NCI-H2171 treated with DMSO at 0.1 percent for 48 hours (cell line): ENCODE data around the gene COX5B.
"Not testable (repeated sequence)": the region's sequence is repeated elsewhere in the genome, so short reads cannot be mapped to it uniquely, and the experiment has no call there.

Experiments used
- DNase-seq: peaks from one replicate; lab custom pipeline; 2025; lab: John Stamatoyannopoulos, UW

COX5B gene, protein sequence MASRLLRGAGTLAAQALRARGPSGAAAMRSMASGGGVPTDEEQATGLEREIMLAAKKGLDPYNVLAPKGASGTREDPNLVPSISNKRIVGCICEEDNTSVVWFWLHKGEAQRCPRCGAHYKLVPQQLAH

DNA sequence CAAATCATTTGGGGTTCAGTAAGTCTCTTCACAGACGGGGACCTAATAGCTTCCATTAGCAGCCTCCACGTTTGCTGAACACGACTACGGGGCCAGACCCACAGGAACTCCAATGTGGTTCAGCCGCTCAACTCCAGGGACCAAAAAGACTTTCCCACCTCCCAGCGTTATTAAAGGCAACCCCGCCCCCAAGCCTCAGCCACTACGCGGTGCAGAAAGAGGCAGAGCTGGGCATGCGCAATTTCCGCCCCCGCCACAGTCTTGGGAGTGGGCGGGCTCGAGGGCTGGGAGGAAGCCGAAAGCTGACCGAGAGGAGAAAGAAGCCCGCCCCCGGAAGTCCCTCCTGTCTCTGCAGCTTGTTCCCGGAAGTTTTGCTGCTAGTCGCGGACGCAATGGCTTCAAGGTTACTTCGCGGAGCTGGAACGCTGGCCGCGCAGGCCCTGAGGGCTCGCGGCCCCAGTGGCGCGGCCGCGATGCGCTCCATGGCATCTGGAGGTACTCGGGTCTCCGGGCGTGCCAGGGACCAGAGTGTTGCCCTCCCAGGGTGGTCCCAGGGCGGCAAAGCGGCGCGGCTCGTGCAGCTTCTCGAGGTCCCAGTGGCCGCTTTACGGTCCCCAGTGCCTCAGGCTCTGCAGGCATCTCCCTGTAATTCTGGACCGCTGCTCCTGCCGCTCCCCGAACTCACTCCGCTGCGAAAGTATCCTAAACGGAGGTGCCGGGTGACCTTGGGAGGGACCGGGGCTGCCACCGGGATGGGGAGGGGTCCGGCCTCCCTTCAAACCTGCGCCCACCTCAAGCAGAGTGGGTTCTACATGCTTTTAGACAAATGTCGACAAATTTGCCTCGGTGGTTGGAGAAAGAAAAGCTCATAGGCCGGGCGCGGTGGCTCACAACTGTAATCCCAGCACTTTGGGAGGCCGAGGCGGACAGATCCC is at the start of gene COX5B:
COX5B (plus strand) TSS at position 368 of the 935 bp plus-strand sequence; CDS start at position 393, 25 bp downstream.
- peak; percentile 96 for DNase-seq

DNA sequence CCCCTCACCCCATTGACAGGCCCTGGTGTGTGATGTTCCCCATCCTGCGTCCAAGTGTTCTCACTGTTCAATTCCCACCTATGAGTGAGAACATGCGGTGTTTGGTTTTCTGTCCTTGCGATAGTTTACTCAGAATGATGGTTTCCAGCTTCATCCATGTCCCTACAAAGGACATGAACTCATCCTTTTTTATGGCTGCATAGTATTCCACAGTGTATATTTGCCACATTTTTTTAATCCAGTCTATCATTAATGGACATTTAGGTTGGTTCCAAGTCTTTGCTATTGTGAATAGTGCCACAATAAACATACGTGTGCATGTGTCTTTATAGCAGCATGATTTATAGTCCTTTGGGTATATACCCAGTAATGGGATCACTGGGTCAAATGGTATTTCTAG is 49.7 kb upstream of the COX5B start:
- not testable (repeated sequence) for DNase-seq

DNA sequence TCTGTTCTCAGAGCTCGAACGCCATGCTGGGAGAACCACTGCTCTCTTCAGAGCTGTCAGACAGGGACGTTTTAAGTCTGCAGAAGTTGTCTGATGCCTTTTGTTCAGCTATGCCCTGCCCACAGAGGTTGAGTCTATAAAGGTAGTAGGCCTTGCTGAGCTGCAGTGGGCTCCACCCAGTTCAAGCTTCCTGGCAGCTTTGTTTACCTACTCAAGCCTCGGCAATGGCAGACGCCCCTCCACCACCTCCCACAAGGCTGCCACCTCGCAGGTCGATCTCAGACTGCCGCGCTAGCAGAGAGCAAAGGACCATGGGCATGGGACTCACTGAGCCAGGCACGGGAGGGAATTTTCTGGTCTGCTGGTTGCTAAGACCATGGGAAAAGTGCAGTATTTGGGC is 44.3 kb upstream of the COX5B start:
- not testable (repeated sequence) for DNase-seq

DNA sequence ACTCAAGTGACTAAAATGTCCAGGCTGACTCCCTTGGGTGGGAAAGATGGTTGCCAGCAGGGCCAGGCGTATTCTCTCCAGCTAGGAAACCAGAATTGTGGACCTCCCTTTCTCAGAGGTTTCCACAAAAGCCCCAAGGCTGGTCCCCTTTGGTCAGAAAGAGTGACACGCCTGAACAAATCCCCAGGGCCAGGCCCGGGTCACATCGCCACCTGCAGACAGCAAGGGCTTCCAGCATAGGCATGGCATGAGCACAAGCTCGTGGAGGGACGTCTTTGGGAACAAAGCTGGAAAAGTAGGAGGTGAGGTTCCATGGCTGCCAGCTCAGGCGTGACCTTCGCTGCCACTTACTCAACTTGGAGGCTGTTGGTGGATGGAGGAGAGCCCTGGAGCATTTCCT is 40.8 kb upstream of the COX5B start:
- DNase-seq, result not testable (repeated sequence)

DNA sequence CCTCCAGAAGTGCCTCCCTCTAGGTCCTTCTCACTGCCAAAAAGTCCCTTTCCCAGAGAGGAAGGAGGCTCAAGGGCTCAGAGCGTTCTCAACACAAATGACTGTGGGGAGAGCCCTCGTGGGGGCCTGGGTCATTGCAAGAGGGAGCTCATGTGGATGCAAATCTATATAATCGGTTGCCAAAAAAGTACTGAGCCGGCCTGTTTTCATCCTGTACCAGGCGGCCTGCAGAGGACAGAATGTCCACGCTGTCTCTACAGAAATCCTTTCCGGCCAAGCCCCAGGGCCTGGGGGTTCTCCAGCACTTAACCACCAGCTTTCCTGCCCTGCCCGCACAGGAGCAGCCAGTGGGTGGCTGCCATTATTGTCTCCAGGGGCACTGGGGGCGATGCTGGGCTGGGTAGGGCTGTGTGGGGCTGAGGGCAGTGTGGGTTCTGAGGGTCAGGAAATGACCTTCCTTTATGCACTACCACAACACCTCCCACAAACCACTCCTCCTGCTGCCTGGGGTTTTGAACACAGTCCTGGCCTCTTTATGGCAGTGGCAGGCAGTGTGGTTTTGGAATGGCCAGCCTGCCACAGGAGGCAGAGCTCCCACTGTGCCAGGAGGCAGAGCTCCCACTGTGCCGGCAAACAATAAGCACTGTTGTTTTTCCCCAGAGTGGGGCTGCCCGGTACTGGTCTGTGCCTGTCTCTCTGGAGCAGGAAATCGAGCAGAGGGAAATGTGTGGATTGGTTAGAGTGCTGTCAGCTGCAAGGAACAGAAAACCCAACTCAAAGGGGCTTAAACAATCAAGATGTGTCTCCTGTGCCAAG is 40.1 kb upstream of the COX5B start:
- DNase-seq, result not testable (repeated sequence)

DNA sequence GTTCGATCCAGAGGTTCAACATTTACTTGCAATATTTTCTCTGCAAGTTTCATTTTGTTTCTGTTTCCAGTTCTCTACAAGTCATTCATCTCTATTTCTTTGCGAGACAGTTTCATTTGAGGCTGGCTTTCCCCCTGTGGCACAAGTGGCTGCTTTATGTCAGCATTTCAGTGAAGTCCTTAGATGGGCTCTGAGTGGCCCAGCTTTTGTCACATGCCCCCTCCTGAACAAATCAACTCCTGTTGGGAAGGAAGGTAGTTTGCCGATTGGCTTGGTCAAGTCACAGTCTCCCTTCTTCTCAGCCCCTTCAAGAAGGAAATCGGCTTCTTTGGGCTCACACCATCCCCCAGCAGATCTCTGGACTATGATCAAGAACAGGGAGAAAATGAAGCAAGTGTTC is 37.1 kb upstream of the COX5B start:
- DNase-seq, result not testable (repeated sequence)

DNA sequence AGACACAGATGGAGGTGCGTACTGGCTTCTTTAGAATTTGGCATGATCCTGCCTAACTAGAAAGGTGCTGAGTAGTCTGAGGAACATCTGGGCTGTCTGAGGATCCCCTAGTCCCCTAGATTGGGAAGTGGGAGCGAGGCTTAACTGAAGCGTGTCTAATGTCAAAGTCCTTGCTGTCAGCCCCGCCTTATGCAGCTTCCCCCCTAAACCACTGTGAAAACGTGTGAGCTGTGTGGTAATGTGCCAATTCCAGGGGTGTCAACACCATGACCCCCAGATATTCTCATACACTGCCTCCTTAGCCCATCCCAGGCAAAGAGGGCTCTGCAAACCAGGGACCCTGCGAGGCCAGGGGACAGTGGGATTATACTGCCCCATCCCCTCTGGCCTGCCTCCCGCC is 34.0 kb upstream of the COX5B start:
- DNase-seq, result not testable (repeated sequence)

DNA sequence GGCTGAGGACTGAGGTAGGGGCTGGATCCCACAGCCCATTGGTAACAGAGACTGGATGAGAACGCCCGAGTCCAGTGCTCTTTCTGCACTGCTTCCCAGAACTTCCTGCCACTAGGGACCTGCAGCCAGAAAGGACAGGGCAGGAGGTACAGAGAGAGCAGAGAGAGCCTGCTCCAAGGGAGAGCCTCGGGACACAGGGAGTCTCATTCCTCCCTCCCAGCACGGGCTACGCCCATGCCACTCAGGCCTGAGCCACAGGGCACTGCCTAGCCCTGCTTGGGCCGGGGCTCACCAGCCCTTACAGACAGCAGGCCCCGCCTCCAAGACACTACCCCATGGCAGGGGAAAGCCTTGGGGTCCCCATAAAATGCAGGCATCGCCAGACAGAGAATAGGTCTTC is 30.1 kb upstream of the COX5B start:
- DNase-seq, result not testable (repeated sequence)

DNA sequence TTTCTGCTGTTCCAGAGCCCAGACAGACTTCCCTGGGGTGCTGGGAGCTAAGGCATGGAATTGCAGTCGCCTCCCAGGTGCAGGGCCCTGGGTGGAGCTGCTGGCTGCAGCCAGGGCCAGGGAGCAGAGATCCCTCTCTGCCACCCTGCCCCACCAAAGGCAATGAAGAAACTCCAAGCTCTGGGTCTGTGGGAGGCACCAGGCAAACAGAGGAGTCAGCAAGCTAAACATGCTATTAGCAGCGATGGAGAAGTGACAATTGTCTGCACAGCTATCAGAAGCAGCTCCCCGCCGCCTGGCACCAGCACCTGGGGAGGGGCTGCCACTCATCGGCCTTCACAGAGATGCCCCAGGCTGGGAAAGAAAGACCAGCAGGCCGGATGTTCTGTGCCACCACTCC is 28.0 kb upstream of the COX5B start:
- DNase-seq, result no peak

DNA sequence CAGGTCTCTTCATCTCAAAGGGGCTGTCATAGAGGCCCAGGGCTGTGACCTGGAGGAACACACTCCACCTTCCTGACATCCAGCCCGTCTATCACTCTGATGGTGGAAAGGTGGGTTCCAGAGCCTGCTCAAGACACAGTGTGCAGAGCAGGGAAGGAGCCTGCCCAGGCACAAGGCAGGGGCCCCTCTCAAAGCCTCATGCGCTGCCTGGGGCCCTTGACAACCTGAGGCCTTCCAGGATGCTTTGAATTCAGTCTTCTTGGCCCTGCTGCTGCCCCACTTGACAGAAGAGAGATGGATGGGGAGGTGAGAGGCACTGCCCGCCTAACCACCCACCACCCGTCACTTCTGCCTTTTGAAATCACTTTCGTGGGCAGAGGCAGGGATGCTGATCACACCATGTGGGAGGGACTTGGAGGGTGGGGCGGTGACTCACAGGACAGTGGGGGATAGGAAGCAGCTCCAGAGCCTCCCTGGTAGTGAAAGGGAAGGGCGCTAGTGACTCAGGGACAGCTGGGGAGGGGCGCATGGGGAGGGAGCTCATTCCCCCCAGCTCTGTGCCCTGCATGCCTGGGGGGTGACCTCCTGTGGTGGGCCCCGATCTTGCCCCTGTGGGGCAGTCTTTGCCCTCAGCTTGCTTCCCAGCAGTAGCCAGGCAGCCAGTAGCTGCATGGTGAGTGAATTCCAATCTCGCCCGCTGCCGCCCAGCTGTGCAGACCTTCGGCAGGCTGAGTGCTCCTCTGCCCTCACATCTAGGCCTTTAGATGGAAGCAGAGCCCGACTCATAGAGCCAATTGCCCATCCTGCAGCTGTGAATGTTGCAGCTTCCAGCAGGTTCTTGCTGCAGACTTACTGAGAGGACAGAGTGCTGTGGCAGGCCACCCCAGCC is 26.7 kb upstream of the COX5B start:
- DNase-seq, result not testable (repeated sequence)

DNA sequence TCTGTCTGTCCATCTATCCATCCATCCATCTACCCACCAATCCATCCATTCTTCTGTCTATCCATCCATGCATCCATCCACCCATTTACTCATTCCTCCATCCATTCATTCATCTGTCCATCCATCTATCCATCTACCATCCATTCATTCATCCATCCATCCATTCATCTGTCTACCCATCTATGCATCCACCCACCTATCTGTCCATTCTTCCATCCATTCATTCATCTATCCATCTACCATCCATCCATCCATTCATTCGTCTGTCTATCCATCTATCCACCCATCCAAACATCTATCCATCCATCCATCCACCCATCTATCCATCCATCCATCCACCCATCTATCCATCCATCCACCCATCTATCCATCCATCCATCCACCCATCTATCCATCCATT is 25.4 kb upstream of the COX5B start:
- DNase-seq, result not testable (repeated sequence)

DNA sequence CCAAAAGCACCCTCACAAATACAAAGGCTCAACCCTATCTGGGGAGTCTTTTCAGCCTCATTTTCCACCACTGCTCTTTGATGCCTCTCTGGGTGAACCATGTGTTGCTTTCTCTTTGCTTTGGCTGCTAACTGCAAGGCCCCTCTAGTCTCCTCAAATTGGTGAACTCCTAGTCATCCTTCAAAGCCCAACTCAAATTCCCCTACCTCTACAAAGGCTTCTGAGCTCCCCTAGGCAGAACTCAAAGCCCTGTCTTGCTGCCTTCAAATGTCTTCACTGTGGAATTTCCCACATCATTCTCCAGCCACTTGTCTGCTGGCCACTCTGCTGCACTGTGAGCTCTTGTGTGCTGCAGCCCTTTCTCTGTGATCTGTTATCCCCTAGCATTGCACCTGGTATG is 22.9 kb upstream of the COX5B start:
- DNase-seq, result not testable (repeated sequence)

DNA sequence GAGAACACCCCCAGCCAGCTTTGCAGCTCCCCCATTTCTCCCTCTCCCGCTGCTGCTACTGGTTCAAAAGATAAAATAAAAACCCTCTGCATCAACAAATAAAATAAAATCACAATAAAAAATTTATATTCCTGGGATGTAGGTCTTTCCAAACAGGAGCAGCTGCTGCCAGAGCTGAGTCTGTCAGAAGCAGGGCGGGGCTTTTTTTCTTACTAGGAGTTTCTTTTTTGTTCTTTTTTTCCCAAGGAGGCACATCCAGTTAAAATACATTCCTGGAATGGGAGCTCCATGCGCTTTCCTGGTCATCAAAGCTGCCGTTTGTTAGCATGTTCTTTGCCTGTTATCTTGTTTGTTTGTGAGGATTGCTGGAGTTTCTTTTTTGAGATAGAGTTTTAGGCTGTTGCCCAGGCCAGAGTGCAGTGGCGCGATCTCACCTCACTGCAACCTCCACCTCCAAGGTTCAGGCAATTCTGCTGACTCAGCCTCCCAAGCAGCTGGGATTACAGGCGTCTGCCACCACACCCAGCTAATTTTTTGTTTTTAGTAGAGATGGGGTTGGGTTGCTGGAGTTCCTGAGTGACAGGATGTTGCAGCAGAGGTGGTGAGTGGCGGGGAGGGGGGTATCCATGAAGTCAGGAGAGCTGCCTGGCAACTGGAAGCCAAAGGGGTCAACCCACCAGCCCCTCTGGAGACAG is 20.4 kb upstream of the COX5B start:
- not testable (repeated sequence) for DNase-seq

DNA sequence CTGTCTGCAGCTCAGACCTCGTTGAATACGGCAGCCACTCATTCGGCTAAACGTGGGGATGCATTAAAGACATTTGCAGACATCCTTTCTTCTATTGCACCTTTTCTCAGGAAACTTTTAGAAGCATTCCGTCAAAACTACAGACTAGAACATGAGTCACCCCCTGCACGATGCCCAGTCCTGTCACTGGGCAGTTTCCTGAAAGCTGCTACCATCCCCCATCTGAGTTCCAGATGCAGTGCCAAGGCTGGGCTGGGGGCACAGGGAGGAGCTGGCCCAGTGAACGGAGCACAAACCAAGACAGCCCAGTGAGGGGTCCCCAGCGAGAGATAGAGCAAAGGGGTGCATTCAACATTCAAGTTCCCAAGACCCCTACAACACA is 19.8 kb upstream of the COX5B start:
- not testable (repeated sequence) for DNase-seq

DNA sequence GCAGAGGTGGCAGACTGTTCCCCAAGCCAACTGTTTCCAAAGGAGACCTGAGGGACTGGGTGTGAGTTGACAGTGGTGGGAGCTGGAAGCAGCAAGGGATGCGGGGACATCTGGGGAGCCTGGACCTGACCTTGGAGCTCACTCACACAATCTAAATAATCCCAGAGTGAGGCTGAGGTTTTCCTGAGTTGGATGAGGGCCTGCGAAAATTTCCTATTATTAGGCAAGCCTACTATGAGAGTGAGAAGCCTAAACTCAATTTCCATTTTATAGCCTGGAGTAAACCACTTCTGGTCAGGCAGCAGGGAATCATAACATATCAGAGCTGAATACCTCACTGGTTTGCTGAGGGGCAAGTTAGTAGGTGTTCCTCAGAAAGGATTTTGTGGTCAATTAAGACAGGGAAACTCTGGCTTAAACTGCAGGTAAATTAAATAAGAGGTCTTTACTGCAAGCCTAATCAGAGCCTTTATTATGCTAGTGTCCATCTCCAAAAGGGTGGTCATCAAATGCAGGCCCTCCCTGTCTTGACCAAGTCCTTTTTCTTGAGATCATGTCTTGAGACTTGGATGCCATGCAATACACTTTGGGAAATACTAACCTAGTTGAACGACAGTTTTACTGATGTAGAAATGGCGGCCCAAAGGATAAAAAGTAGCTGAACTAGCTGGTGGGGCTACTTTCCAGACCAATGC is 1.7 kb upstream of the COX5B start:
- DNase-seq, result no peak

DNA sequence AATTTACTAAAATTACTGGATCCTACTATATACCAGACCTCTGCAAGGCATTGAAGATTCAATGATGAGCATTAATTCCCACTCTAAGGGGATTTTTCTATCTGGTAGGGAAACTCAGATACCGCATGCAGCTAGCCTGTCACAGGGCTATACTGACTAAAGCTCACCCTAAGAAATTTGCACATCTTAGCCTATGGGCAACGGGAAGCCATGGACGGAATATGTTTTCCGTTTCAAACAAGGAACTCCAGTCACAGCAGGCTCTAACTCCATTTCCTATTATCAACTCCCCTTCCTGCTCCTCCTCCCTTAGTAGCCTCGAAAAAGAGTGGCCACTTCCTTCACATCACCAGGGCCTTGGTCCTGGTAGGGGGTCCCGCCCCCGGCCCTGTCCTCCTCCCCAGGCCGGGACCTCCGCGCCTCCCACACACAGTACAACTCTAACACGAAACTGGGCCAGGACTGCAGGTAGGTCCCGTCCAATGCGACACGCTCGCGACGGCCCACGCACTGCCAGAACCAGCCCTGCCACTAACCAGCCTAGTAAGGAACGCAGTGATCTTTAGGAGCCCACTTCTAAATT is 659 bp upstream of the COX5B start:
- no peak for DNase-seq

DNA sequence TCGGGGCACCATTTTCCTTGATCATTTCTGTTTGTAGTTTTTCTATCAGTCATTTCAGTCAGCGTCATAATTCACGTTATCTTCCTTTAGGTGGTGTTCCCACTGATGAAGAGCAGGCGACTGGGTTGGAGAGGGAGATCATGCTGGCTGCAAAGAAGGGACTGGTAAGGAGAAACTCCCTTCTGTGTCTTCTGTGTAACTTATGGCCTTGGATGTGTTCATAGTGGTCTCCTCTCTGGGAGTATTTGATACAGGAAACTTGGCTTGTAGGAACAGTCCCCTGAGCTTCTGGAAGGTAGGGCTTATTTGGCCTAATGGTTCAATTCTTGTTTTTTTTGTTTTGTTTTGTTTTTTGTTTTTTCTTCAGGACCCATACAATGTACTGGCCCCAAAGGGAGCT is 1.1 kb downstream of the COX5B start:
- no peak for DNase-seq

DNA sequence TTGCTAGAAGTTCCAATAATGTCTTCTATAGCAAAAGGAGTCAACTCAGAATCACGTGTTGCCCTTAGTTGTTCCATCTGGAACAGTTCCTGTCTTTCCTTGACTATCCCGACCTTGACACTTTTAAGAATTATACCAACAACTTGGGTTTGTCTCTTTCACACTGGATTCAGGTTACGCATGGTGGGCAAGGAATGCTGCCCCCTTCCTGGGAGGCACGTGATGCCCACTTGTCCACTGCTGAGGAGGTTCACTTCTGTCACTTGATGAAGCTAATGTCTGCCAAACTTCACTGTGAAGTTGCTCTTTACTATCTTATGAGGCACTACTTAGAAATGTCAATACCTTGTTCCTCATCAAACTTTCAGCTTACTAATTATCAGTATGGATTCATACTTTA is 5.3 kb downstream of the COX5B start:
- no peak for DNase-seq

DNA sequence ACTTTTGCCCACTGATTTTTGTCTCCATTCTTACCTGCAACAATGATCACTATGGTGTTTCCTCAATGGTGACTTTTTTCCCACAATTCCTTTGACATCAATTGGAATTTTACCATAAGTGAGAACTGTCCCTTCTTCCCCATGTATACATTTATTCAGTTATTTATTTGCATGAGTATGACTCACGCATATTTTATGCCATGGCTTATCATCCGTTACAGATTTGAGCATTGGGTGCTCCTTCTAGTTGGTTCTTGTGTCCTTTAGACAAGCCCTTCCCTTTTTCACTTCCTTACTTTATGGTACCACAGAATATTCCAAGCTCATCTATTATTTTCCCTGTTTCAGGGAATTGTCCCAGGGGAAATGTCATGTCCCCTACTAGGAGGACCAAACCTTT is 7.6 kb downstream of the COX5B start:
- no peak for DNase-seq

DNA sequence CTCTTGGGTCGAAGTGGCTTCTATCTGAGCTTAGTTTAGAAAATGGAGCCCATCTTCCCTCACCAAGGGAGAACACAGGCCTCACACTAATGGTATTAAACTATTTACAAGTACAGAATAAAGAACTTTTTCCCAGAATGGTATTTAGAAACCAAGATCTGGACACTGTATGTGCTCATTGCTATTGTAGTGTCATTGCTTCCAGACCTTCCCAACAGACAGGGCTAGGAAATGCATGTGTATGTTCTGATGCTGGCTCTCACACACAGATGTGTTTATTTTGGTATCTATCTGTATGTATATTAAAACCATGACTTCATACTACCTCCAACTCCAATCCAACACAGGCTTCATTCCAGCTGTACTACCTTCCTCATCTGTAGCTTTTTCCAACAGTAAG is 8.0 kb downstream of the COX5B start:
- DNase-seq, result no peak
